Fibroblast of the conjunctiva (primary cell): ENCODE results near the gene MOSPD2.

ENCODE experiments used
- DNase-seq: peaks from one replicate; pipeline ENCODE4 v3.0.0-alpha.2; 2010; ENCODE audit warnings: low read depth

MOSPD2 gene

GRCh38 chrX:14915596-14915995 is 42.4 kb downstream of the MOSPD2 start:
- DNase-seq = no peak

GRCh38 chrX:14916017-14916674 is 42.9 kb downstream of the MOSPD2 start:
- no peak for DNase-seq

DNA sequence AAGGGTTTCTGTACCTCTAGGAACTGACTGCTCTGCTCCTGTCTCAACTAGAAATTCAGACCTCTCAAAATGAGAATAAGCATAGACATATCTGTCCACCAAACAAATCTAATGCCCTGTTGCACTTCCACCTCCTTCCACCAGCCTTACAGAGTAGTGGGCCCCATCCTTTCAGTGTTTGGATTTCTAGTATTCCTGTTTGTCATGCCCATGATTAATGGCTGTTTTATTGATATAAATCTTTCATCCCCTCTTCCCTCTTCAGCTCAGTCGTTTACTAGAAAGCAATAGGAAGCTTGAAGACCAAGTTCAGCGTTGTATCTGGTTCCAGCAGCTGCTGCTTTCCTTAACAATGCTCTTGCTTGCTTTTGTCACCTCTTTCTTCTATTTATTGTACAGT is 46.2 kb downstream of the MOSPD2 start:
- DNase-seq = no peak

- DNase-seq = no peak
These were observed 47.0 kb downstream of the MOSPD2 start for GRCh38 chrX:14920196-14920595.

- no peak for DNase-seq
These were observed 49.2 kb downstream of the MOSPD2 start for GRCh38 chrX:14922437-14922836.

DNA sequence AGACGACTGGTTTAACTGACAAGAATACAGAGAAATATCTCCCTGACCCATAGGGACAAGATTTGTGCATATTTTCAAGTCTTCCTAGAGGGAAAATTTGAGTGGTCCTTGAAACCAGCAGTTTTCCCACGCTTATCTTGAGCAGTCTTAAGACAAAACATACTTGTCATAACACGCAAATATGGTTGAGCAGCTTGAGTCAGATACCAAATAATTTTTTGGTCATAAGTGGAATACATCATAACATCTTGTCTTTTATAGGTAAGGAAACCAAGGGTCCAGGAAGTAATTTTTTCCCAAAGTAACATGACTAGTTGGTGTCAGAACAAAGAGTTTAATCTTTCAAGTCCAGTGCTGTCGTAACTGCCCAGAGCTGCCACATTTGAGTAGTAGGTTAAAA is 50.5 kb downstream of the MOSPD2 start:
- no peak for DNase-seq

GRCh38 chrX:14926471-14926870 is 53.2 kb downstream of the MOSPD2 start:
- no peak for DNase-seq

DNA sequence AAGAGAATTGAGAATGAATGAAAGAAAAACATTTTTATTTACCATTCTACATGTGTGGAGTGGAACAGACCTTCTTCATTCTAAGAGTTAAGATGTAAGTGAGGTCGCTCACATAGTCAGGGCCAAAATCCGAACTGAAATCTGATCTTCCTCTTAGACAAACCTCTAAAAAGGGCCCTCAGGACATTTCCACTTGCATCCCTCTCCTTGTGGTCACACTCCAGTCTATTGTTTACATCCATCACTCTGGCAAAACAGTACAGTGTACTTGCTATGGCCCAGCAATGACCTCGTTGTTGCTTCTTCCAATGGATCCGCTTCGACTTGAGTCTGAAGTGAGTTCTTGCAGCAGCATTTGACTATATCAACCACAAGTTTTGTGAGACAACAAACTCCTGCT is 54.2 kb downstream of the MOSPD2 start:
- DNase-seq = peak; percentile 17

DNA sequence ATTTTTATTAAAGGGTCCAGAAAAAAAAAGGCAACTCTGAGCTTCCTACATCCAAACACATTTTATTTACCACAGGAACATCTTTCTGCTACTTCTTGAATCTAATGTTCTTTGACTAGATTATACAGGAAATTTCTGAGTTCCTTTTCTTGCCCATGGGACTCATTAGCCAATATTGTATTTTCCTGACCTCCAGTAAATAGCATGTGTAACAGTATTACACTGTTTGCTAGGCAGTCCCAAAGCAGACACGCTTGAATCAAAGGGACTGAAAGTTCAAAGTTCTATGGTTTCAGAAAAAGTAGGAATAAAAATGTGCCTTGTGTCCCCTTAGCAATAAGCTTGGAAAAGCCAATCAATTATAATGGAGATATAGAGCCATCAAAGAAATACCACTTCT is 57.4 kb downstream of the MOSPD2 start:
- no peak for DNase-seq

- DNase-seq = no peak
These were observed 58.9 kb downstream of the MOSPD2 start for GRCh38 chrX:14932136-14932535.

DNA sequence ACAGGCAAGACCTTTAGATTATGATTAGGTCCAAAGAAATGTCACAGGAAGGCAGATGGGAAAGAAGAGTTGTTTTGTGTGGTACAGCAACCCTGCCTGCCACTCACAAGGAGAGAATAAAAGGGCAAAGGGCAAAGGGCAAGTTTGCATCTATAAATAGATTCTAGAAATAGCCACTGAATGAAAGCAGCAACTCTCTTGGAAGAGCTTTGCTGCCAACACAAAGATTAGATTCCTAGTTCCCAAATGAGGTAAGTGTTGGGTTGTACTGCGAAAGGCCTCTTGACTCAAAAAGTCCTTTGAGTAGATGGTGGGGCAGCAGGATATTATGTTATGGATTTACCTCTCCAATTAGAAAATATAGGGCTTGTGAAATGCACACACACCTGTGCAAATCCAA is 61.2 kb downstream of the MOSPD2 start:
- no peak for DNase-seq

- DNase-seq = peak; percentile 20
These were observed 63.3 kb downstream of the MOSPD2 start for GRCh38 chrX:14936561-14936960.

GRCh38 chrX:14939644-14940043 is 66.4 kb downstream of the MOSPD2 start:
- DNase-seq = no peak

DNA sequence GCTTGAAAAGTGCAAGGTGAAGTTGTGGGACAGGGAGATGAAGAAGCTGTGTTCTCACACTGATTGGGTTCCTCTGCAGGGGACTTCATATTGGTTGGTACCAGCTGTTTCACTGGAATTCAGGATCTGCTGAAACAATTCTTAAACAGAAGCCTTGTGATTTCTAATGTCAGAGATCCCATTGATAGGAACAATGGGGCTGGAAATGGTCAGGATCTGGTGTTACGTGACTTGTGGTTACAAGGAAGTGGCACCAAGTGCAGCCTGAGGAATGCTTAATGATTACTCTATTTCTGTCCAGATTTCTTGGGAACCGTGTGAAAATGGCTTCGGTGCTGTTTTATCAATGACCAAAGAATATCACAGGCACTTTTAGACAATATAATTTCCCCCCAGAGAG is 68.1 kb downstream of the MOSPD2 start:
- DNase-seq = no peak

GRCh38 chrX:14942341-14942740 is 69.1 kb downstream of the MOSPD2 start:
- no peak for DNase-seq

DNA sequence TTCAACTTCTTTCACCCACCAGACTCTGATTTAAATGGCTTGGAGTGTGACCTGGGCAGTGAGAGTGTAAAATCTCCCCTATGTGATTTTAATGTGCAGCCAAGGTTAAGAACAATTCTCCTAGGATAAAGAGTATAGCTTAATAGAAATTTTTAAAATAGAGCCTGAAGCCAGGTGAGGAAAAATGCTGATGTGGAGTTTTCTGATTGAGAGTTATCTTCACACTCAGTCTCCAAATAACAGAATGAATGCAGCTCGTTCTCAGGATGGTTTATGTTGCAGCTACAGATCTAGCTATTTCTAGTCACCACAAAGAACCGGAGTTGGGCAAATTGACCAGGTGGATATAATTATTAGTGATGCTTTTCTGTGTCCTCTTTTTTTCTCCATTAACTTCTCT is 70.7 kb downstream of the MOSPD2 start:
- DNase-seq = no peak

GRCh38 chrX:14946606-14947155 is 73.5 kb downstream of the MOSPD2 start:
- no peak for DNase-seq

GRCh38 chrX:14948691-14949090 is 75.5 kb downstream of the MOSPD2 start:
- DNase-seq = no peak

DNA sequence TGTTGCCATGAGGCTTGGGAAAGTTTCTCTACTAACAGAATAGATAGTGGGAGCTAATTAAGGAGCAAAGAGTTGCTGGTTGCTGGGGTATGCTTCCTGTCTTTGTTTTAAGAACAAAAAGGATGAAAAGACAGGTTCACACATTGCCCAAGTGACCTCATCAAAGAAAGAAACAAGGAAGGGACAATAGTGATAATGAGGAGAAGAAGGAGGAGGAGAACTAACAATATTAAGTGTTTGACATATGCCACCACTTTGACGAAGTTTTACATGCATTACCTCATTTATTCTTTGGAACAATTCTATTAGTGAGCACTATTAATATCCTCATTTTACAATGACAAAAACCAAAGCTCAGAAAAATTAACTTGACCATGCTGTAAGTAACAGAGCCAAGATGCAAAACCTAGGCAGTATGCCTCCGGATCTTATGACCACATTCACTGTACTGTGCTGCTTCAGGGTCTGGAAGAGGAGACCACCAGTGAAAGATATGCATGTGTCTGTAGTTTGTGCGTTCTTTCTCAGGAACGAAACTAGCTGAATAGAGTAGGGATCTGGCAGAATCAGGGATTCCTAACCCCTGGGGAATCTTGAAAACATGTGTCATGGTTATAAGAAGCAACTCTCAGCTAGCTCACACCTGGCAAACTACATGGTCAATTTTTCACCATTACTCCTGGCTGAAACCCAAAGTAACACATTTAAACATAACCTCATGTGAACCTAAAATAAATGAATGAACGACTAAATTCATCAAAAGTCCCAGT is 83.8 kb downstream of the MOSPD2 start:
- DNase-seq = no peak

- no peak for DNase-seq
These were observed 90.4 kb downstream of the MOSPD2 start for GRCh38 chrX:14963447-14964236.

DNA sequence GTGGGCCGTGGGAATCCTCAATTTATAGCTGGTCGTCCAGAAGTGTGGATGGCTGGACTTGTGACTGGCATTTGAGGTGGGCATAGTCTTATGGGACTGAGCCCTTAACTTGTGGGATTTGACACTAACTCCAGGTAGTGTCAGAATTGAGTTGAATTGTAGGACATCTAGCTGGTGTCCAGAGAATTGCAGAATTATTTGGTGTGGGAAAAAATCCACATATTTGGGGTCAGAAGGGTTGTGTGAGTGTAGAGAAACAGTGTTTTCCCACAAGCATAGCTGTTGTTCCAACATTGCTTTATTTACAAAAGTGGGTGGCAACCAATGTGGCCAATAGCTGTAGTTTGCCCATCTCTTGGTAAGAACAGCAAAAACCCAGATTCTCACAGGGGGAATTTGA is 91.3 kb downstream of the MOSPD2 start:
- no peak for DNase-seq
